NCI-H2196 treated with DMSO at 0.1 percent for 48 hours (cell line): Measurements from ENCODE around the gene CKAP2L.
"Not testable (repeated sequence)": the region's sequence is repeated elsewhere in the genome, so short reads cannot be mapped to it uniquely, and the experiment has no call there.

ENCODE experiments used
- DNase-seq: peaks from one replicate; lab custom pipeline; 2025; ENCODE audit not compliant: unreplicated experiment; lab: John Stamatoyannopoulos, UW

CKAP2L gene

DNA sequence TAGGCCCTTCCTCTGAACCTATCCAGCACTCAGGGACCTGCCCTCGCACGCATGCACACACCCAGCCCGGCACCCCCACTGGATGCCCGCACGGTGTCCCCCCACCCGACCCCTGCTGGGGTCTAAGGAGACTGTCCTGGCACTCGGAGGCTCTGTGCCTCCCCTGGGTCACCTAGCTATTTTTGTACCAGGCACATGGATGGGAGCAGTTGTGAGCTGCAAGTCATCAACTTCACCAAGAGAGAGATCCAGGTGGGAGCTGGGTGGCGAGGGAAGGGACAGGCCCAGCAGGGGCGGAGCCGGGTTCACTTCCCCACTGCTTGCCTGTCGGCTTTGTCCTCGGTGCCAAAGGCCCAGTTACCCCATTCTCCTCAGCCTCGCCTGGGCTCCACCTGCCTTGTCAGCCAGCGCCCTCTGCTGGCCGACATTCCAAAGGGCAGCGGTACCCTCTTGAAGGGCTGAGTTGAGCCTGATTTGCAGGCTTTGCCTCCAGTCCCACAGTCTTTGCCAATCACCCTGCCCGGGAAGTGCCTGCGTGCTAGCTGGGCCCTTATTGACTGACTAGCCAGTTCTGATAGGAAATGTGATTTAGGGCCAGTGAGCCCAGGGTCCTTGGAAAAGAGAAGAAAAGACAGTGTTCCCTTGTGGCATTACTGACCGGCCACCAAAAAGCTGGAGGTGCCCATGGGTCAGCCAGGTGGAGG, 37.8 kb downstream of the CKAP2L start:
- peak; percentile 91 for DNase-seq

DNA sequence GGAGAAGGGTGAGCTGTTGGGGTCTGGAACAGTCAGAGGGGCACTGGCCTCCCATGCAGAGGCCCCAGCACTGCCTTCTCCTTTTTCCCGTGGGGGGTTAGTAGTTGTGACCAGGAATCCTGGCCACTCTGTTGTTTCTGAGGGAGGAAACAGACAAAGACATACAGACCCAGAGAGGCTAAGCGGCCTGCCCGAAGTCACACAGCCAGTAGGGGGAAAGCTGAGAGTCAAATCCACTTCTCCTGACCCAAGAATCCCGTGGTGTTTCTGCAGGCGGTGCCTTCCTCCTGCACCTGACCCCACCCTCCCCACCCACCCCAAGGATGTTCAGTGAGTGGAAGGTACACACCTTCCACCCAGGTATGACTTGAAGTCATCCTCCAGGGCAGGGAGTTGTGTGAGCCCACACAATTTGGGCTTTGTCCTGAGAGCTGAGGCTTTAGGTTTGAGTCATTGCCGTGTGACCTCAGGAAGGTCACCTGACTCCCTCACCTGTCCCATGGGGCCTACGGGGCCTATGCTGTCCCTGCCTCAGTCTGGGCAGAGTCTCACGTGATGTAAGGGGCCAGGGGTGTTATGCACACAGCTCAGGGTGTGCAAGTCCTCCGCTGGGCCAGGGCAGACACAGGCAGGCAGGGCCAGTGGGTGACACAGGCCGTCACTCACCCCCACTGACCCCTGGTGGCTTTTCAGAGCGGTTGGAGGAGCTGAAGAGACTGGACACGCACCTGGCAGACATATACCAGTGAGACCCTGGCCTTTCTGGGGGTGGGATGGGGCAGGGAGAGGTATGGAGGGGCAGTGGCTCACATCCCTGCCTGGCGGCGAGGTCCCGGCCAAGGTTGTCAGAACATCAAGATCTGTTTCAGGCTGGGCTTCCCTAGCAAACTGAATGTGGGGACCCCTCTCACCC, 38.6 kb downstream of the CKAP2L start:
- no peak for DNase-seq

DNA sequence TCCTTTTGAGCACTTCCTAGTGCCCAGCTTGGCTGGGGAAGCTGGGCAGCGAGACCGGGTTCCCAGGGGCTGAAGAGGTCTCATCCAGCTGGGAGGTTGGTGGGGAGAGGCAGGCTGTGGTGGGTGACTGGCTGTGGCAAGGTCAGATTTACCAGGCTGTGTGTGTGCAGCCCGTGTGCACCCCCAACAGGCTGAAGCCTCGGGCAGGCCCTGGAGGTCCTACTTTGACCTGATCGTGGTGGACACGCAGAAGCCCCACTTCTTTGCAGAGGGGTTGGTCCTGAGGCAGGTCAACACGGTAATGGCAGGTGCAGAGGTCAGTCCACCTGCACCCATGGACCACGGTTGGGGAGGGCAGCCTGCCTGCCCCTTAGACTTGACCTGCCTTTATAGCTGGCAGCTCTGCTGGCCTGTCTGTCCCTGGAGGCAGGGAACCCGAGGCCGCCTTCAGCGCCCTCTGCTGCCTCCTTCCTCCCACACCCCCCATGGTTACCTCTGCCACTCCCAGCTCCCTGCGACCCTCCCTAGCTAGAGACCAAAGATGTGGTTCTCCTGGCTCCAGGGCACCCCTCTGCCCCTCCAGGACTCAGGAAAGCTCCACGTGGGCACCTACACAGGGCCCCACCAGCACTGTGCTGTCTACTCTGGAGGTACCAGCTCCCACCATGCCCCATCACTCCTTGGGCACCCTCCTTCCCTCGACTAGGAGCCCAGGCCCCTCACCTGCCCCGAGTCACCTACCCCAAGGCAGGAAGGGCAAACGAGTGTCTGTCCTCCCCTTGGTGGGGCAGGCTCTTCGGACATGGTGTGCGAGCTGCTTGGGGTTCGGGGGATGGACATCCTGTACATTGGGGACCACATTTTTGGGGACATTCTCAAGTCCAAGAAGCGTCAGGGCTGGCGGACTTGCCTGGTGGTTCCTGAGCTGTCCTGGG, 39.6 kb downstream of the CKAP2L start:
- peak; percentile 15 for DNase-seq

DNA sequence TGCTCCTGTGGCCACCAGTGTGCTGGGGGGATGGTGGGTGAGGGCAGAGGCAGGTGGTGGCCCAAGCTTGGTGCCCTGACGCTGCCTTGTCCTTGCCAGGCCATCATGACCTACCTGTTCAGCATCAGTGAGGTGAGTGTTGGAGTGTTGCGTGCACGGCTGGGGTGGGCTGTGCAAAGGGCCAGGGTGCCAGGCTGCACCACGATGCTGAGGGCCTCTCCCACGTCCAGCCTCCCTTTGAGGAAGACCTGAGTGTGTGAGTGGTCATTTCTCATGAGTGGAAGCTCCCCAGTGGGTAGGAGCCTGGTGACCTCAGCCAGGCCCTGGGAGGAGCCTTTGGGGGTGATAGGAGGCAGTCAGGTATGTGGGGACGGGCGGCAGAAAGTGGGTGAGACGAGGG, 40.4 kb downstream of the CKAP2L start:
- no peak for DNase-seq

DNA sequence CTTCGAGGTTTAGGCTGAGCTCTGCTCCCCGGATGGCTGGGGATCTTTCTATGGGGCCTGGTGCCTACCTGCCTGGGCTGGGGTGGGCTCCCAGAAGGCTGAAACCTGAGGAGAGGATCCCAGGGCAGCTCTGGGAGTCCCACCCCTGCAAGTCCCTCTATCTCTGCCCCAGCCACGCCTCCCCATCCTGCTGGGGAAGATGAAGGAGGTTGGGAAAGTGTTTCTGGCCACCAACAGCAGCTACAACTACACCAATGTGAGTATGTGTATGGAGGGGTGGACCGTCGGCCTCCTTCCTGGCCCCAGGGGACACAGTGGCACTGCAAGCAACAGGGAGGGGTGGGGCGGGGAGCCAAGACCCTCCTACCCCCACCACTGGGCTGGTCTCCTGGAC, 40.9 kb downstream of the CKAP2L start:
- DNase-seq = no peak

DNA sequence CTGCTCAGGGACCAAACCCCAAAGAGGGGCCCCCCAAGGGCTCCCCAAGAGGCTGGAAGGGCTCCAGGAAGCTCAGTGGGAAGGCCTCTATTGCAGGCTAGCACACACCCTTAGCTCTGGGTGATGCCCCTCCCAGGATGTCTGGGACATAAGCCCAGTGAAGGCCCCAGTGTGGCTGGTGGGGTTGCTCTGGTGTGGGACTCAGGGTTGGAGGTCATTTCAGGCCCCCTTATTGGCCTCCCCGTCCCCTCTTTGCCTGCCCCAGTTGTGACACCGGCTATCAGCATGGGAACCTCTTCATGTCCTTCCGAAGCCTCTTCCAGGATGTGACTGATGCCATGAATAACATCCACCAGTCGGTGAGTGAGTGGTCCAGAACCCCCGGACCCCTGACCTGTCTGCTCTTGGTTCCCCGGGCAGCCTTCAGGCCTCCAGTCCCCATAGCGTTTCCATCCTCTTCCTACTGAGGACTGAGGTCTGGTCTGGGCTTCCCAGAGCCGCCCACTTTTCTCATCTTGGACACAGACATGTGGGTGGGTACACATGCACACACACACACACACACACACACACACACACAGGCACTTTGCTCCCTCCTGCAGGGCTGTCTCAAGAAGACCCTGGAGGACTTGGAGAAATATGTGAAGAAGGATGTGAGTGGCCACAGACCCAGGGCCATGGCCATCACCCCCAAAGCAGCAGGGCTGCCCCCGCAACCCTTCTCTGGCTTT, 41.4 kb downstream of the CKAP2L start:
- DNase-seq = no peak

DNA sequence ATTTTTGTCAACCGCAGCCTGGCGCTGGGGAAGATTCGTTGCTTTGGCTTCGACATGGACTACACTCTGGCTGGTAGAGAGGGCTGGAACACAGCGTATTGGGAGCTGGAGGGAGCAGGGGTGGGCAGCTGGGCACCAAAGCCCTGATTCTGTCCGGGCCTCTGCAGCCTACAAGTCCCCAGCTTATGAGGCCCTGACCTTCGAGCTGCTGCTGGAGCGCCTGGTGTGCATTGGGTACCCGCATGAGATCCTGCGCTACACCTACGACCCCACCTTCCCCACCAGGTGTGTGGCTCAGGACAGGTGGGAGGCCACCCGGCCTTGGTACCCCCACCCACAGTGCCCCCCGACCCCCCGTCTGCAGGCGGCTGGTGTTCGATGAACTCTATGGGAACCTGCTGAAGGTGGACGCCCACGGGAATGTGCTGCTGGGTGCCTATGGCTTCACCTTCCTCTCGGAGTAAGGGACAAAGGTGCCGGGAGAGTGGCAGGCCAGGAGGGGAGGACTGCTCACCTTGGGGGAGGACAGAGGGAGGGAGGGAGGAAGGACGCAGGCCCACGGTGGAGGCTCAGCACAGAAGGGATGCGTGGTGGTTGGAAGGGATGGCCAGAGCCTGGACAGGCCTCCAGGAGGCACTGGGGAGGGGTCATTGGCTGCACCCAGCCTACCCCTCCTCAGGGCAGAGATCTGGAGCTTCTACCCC, 42.4 kb downstream of the CKAP2L start:
- no peak for DNase-seq

DNA sequence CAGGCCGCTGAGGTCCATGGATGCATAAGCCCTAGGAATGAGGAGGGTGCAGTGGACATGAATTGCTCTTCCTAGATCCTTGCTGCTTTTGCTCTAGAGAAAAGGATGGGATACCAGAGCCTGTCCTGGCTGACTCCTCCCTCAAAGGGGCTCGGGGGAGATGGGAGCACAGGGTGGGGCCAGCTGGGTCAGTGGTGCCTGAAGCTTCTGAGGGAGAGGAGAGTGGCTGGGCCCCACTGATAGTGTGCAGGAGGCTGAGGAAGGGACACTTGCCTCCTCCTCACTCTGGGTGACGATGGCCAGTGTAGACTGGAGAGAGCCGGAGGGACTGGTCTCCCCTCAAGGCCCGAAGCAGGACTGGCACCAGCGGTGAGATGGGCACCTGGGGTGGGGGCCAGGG, 43.6 kb downstream of the CKAP2L start, which contains the start of gene NT5DC4:
TSS of gene NT5DC4 (plus strand) at position 236 of the 400 bp plus-strand sequence. CDS start at position 296, 60 bp downstream.
- DNase-seq = no peak

DNA sequence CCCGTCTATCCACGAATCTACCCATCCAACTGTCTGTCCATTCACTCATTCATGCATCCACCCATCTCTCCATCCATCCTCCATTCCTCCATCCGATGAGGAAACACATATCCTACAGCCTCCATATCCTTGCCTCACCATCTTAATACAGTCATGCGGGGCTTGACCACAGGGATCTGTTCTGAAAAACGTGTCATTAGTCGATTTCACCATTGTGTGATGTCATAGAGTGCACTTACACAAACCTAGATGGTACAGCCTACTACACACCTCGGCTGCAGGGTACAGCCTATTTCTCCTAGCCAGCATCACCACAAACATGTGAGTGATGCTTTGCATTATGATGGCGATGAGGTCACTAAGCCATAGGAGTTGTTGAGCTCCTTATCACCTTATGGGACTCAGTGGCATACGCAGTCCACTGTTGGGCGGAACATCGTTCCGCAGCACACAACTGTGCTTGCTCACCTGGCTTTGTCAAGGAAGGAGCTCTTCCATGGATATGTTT, 45.5 kb downstream of the CKAP2L start:
- no peak for DNase-seq

DNA sequence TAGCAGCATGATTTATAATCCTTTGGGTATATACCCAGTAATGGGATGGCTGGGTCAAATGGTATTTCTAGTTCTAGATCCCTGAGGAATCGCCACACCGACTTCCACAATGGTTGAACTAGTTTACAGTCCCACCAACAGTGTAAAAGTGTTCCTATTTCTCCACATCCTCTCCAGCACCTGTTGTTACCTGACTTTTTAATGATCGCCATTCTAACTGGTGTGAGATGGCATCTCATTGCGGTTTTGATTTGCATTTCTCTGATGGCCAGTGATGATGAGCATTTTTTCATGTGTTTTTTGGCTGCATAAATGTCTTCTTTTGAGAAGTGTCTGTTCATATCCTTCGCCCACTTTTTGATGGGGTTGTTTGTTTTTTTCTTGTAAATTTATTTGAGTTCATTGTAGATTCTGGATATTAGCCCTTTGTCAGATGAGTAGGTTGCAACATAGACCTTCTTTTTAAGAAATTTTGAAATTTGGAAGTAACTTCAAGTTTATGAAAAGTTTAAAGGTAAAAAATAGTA, 47.5 kb downstream of the CKAP2L start:
- not testable (repeated sequence) for DNase-seq

DNA sequence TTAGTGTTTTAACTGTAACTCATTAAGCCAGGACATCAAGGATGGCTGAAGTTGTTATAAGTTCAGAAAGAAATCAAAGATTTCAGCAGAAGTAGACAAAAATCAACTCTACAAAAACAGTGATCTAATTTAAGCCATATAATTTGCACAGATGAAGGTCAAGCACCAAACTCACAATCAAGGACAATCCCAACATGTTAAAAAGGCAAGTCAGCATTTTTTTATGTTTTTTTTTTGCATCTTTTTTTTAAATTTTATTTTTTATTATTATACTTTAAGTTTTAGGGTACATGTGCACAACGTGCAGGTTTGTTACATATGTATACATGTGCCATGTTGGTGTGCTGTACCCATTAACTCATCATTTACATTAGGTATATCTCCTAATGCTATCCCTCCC, 48.3 kb downstream of the CKAP2L start:
- DNase-seq = not testable (repeated sequence)

DNA sequence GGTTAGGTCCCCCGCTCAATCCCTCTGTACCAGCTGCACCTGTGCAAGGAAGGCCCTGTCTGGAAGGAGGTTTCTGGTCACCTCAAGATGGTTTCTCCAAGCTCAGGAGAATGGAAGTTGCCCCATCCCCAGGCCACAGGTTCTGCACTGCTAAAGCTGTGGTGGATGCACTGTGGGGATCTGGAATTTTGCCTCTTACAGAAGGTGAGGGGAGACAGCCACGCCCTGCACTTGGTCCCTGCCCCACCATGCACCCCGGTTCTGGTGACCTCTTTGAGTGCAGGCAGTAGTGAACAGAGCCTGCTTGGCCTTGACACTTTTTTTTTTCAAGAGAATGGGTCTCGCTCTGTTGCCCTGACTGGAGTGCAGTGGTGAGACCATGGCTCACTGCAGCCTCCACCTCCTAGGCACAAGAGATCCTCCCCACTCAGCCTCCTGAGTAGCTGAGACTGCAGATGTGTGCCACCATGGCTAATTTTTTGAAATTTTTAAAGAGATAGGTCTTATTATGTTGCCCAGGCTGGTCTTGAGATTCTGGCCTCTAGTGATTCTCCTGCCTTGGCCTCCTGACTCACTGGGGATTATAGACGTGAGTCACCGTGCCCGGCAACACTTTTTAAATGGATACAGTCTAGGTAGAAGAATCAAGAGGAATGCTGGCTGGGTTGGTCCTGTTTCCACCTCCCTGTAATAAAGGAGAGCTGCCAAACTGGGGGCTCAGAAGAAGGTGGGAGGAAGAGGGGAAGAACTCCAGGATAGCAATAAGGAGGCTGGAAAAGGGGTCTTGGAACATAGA, 49.4 kb downstream of the CKAP2L start:
- no peak for DNase-seq

DNA sequence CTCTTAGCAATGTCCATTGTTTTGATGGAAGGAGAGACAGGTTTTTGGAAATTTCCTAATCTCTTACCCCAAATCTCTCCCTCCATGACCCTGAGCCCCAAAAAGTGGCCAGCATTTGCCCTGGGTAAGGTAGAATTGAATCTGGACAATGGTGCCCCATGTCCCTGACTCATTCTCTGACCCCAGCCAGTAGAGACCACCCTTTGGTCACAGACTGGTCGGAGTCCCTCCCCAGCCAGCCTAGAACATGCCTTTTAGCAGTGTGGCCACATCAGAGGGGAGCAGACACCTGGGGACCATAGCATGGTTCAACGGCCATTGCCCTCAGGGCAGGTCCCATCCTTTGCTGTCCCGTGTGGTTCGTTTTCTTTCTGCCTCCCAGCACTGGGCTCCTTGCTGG, 50.1 kb downstream of the CKAP2L start:
- no peak for DNase-seq

DNA sequence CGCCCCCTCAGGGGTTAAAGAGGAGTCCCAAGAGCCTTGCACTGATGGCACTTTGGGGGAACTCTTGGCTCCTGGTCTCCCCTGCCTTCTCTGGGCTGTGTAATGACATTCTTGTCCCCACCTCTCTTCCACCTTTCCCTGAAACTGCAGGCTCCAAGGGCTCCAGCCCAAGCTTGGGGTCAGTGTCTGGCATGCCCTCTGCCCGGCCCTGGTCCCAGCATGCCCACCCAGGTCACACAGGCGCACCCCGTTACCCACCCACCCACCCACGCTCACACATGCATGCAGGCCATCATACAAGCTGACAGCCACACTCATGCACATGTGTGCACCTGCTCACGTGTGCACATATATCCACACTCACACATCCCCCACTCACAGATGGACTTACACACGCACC, 50.5 kb downstream of the CKAP2L start:
- DNase-seq = no peak

DNA sequence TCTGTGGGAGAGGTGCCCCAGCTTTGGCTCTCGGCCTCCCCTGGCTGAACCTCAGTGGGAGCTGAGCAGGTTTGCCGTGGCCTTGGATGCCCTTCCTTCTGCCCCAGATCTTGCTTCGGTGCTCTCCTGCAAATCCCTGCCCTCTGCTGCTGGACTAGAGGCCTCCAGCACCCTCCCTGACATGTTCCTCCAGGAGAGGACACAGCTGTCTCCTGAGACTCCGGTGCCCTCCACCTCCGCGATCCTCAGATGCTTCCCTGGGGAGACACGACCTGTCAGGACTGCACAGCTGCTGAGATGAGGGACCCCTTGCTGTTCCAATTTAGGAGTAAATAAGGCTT, 50.9 kb downstream of the CKAP2L start:
- no peak for DNase-seq

DNA sequence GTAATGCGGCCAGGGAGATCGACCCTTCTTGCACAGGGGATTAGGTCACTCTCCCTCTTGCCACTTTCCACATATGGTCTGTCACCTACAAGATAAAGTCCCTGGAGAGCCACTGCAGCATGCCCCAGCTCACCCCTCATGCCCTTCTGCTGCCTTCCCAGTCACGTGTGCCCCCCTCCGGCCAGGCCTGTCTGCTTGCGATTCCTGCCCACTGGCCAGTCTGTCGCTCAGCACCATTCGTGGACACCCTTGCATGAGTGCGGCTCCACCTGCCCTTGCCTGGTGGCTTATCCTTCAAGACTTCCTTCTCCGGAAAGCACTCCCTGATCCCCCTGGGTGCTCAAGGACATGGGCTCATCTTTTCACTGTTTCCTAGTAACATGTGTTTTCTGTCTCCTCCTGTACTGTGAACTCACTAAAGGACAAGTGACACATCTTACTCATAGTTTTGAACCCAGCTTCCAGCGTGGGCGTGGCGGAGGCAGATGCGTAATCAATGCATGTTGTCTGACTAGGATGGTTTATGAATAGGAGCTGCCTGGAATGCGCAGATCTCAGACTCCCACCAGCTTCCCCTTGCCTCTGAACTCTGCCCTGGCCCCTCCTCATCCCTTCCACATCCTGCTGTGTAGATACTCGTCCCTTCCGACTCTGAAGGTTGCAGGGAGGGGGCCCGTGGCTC, 51.4 kb downstream of the CKAP2L start:
- DNase-seq = no peak

DNA sequence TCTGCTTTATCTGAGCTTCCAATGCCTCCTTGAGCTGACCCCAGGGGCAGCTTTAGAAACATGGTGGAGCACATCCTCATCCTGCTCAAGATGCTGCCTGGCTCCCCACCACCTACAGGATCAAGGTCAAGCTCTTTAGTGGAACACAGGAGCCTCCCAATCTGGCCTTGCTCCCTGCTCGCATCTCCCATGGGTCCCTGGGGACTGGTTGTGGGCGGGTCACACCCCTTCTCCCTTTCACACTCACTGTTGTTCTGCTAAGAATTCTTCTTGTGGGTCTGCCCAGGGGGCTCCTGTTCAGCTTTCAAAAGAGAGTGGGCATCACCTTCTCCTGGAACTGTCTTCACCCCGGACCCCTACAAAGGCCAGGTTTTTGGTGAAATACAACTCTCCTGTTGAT, 51.9 kb downstream of the CKAP2L start:
- DNase-seq = no peak
